Measurements from ENCODE around the gene LTA. TPM values are rescaled to one million over a fixed set of nuclear protein-coding genes. Genes with fewer than 3 reads are reported as not detected.

The LTA gene
- polyA plus RNA-seq, 2 donors, result 0.10 to 0.14 TPM

GRCh38 chr6:31609519-31610406 lies 37.7 kb downstream of the LTA start:
- no peaks in the 10 kb centered on the region for H3K36me3 ChIP-seq (ENCODE audit: control insufficient read depth in 2 of 2, insufficient read depth in 2 of 2, low read length in 1 of 2)
- H3K4me3 ChIP-seq (ENCODE audit: low read depth in 1 of 2, low read length in 2 of 2), result no peak overlapping the region
- 71 to 72% methylated on average over 8 of the region's 8 CpGs for WGBS, 2 donors
- H3K4me1 ChIP-seq (ENCODE audit: control insufficient read depth in 2 of 2, insufficient read depth in 2 of 2, low read length in 1 of 2), result no peaks in the 10 kb centered on the region
- no peak overlapping the region for H3K27ac ChIP-seq (ENCODE audit: low read depth in 2 of 2, low read length in 1 of 2)
- H3K27me3 ChIP-seq (ENCODE audit: control insufficient read depth in 1 of 2, insufficient read depth in 2 of 2, low read length in 2 of 2), result no peaks in the 10 kb centered on the region
- no peaks in the 10 kb centered on the region for H3K9me3 ChIP-seq (ENCODE audit: control insufficient read depth in 2 of 2, insufficient read depth in 1 of 2, low read depth in 1 of 2, low read length in 1 of 2)

GRCh38 chr6:31610968-31611367 lies 38.9 kb downstream of the LTA start:
- no peaks in the 10 kb centered on the region for H3K9me3 ChIP-seq (ENCODE audit: control insufficient read depth in 2 of 2, insufficient read depth in 1 of 2, low read depth in 1 of 2, low read length in 1 of 2)
- H3K27me3 ChIP-seq (ENCODE audit: control insufficient read depth in 1 of 2, insufficient read depth in 2 of 2, low read length in 2 of 2), result no peaks in the 10 kb centered on the region
- H3K4me1 ChIP-seq (ENCODE audit: control insufficient read depth in 2 of 2, insufficient read depth in 2 of 2, low read length in 1 of 2), result no peaks in the 10 kb centered on the region
- no peaks in the 10 kb centered on the region for H3K36me3 ChIP-seq (ENCODE audit: control insufficient read depth in 2 of 2, insufficient read depth in 2 of 2, low read length in 1 of 2)
- no peak overlapping the region for H3K4me3 ChIP-seq (ENCODE audit: low read depth in 1 of 2, low read length in 2 of 2)
- H3K27ac ChIP-seq (ENCODE audit: low read depth in 2 of 2, low read length in 1 of 2), result no peak overlapping the region
- 84% methylated on average over 4 of the region's 4 CpGs for WGBS, 2 donors

DNA sequence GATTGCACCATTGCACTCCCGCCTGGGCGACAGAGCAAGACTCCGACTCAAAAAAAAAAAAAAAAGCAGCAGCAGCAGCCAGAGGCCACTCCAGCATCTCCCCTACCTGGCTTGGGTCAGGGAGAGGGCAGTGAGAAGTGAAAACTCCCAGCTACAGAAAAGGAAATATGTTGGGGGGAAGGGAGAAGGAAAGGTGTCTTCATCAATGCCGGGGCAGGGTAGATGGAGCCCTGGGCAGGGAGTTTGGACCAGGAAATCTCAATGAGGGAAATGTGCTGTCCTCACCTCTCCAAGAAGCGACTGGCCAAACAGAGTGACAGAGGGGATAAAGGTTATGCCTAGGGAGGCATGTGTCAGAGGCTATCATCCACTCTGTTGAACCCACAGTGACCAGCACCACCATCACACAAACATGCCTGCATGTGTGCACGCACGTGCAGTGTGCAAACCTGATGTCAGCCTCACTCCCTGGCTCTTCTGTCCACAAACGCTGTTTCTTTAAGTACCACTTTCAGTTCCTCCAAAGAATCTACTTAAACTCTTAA lies 42.1 kb downstream of the LTA start:
- H3K4me3 ChIP-seq (ENCODE audit: low read depth in 1 of 2, low read length in 2 of 2), result no peak overlapping the region
- 73 to 76% methylated on average over 8 of the region's 8 CpGs for WGBS, 2 donors
- H3K27ac ChIP-seq (ENCODE audit: low read depth in 2 of 2, low read length in 1 of 2), result no peak overlapping the region
- H3K9me3 ChIP-seq (ENCODE audit: control insufficient read depth in 2 of 2, insufficient read depth in 1 of 2, low read depth in 1 of 2, low read length in 1 of 2), result no peaks in the 10 kb centered on the region
- no peaks in the 10 kb centered on the region for H3K36me3 ChIP-seq (ENCODE audit: control insufficient read depth in 2 of 2, insufficient read depth in 2 of 2, low read length in 1 of 2)
- no peaks in the 10 kb centered on the region for H3K27me3 ChIP-seq (ENCODE audit: control insufficient read depth in 1 of 2, insufficient read depth in 2 of 2, low read length in 2 of 2)
- H3K4me1 ChIP-seq (ENCODE audit: control insufficient read depth in 2 of 2, insufficient read depth in 2 of 2, low read length in 1 of 2), result no peaks in the 10 kb centered on the region

DNA sequence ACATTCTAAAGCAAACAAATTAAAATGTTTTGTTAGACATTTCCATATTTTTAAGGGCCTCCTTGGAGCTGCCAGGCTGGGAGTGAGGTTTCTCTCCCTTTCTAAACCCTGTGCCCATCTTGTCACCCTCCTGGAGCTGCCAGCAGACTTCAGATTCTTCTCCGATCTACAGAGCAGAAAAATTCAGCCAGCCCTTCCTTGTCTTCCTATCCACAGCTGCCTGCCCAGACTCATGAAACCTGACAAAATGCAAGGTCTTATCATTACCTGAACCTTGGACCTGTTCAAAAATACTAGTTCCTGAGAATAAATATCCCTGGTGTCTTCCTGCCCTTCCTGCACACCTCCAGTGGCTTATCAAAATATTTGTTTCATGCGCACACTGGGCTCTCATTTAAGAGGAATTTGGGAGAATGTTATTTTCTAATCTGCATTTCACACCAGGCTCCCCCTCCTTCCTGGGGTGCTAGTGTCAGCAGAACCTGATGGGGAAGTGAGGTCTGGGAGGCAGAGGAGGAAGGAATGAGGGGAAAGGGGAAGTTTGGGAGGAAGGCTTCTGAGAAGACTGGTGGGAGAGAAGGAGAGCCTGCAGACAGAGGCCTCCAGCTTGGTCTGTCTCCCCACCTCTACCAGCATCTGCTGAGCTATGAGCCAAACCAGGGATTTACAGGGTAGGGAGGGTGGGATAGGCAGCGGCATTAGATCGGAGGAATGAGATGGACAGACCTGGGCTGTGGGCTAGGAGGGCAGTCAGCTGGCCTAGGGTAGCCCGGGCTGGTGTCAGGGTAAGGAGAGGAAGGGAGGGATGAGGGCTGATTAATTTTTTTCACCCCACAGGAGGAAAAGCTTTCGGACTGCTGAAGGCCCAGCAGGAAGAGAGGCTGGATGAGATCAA lies 42.8 kb downstream of the LTA start, which contains the start of gene AIF1:
Gene AIF1, plus strand, starts transcription at position 551 of the 895 bp plus-strand sequence. Its CDS starts 96 bp downstream, at position 647.
- Histone ChIP-seq H3K27me3 (ENCODE audit: control insufficient read depth in 1 of 2, insufficient read depth in 2 of 2, low read length in 2 of 2) (no peaks in the 10 kb centered on the region), H3K9me3 (ENCODE audit: control insufficient read depth in 2 of 2, insufficient read depth in 1 of 2, low read depth in 1 of 2, low read length in 1 of 2) (no peaks in the 10 kb centered on the region), H3K4me3 (ENCODE audit: low read depth in 1 of 2, low read length in 2 of 2) (no peak within 1 kb of the TSS), H3K27ac (ENCODE audit: low read depth in 2 of 2, low read length in 1 of 2) (peak within 1 kb of the TSS in 1 of 2 donors; percentile 49), H3K4me1 (ENCODE audit: control insufficient read depth in 2 of 2, insufficient read depth in 2 of 2, low read length in 1 of 2) (no peaks in the 10 kb centered on the region), H3K36me3 (ENCODE audit: control insufficient read depth in 2 of 2, insufficient read depth in 2 of 2, low read length in 1 of 2) (no peaks in the 10 kb centered on the region)
- 64 to 68% methylated on average over 6 of the region's 6 CpGs for WGBS, 2 donors

DNA sequence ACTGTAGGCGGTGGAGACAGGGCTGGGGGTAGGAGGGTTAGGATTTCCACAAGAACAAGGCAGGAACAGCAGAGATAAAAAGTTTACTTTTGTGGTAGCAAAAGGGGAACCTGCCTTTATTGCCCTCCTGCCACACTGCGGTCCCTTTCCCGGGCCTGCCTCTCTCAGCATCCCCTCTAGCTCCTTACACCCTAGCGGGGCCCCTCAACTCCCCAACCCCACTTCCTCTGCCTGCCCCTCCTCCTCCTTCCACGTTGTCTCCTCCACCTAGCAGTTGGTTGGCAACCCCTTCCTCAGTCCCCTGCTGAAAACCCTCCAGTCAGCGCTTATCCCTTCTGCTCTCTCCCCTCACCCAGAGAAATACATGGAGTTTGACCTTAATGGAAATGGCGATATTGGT lies 43.7 kb downstream of the LTA start:
- Histone ChIP-seq H3K4me1 (ENCODE audit: control insufficient read depth in 2 of 2, insufficient read depth in 2 of 2, low read length in 1 of 2) (no peaks in the 10 kb centered on the region), H3K27ac (ENCODE audit: low read depth in 2 of 2, low read length in 1 of 2) (peak overlapping the region in 1 of 2 donors; percentile 49), H3K36me3 (ENCODE audit: control insufficient read depth in 2 of 2, insufficient read depth in 2 of 2, low read length in 1 of 2) (no peaks in the 10 kb centered on the region), H3K27me3 (ENCODE audit: control insufficient read depth in 1 of 2, insufficient read depth in 2 of 2, low read length in 2 of 2) (no peaks in the 10 kb centered on the region), H3K9me3 (ENCODE audit: control insufficient read depth in 2 of 2, insufficient read depth in 1 of 2, low read depth in 1 of 2, low read length in 1 of 2) (no peaks in the 10 kb centered on the region), H3K4me3 (ENCODE audit: low read depth in 1 of 2, low read length in 2 of 2) (no peak overlapping the region)
- 65 to 70% methylated on average over 6 to 7 of the region's 7 CpGs for WGBS, 2 donors

GRCh38 chr6:31617010-31617409 lies 44.9 kb downstream of the LTA start:
- Histone ChIP-seq H3K27ac (ENCODE audit: low read depth in 2 of 2, low read length in 1 of 2) (no peak overlapping the region), H3K27me3 (ENCODE audit: control insufficient read depth in 1 of 2, insufficient read depth in 2 of 2, low read length in 2 of 2) (no peaks in the 10 kb centered on the region), H3K4me1 (ENCODE audit: control insufficient read depth in 2 of 2, insufficient read depth in 2 of 2, low read length in 1 of 2) (no peaks in the 10 kb centered on the region), H3K4me3 (ENCODE audit: low read depth in 1 of 2, low read length in 2 of 2) (no peak overlapping the region), H3K36me3 (ENCODE audit: control insufficient read depth in 2 of 2, insufficient read depth in 2 of 2, low read length in 1 of 2) (no peaks in the 10 kb centered on the region), H3K9me3 (ENCODE audit: control insufficient read depth in 2 of 2, insufficient read depth in 1 of 2, low read depth in 1 of 2, low read length in 1 of 2) (no peaks in the 10 kb centered on the region)
- 87 to 91% methylated on average over 2 of the region's 2 CpGs for WGBS, 2 donors

DNA sequence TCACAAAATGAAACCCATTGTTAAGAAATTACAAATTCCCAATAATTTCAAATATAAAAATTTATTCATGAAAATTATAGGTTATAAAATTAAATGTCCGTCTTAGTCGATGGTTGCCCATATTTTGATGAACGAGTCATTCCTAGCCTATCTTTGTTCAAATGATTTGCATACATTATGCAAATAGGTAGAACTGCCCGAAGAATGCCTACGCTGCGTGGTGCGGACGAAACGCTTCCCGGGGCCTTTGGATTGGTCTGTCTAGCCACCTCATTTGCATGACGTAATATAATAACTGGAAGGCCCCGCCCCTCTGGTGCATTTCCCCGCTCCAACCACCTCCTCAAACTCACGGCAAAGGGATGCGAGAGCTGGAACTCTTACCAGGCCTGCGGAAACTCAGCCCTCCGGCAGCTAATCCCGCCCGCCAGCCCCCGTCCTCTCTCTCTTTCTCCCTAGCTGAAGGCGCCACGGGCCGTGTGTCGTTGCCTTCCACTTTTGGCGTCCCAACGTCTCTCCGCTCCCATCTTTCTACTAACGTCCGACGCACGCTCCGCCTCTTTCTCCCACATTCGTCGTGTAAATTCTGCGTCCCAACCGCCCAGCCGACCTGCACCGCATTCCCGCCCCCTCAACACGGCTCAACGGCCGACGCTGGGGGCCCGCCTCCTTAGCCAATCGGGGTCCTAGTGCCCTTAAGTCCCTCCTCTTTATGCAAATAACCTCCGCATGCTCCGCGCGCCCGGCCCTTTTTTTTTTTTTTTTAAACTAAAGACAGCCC lies 47.9 kb downstream of the LTA start:
- Histone ChIP-seq H3K27me3 (ENCODE audit: control insufficient read depth in 1 of 2, insufficient read depth in 2 of 2, low read length in 2 of 2) (no peaks in the 10 kb centered on the region), H3K4me3 (ENCODE audit: low read depth in 1 of 2, low read length in 2 of 2) (peak overlapping the region; percentile 71 to 87), H3K36me3 (ENCODE audit: control insufficient read depth in 2 of 2, insufficient read depth in 2 of 2, low read length in 1 of 2) (peaks cover 6 to 10% of the 10 kb centered on the region in 2 donors), H3K9me3 (ENCODE audit: control insufficient read depth in 2 of 2, insufficient read depth in 1 of 2, low read depth in 1 of 2, low read length in 1 of 2) (no peaks in the 10 kb centered on the region), H3K4me1 (ENCODE audit: control insufficient read depth in 2 of 2, insufficient read depth in 2 of 2, low read length in 1 of 2) (no peaks in the 10 kb centered on the region), H3K27ac (ENCODE audit: low read depth in 2 of 2, low read length in 1 of 2) (peak overlapping the region; percentile 99 to 100)
- 0% methylated on average over 50 of the region's 50 CpGs for whole genome bisulfite sequencing, 2 donors

GRCh38 chr6:31620586-31621319 lies 48.7 kb downstream of the LTA start, which contains the start of gene PRRC2A:
TSS of gene PRRC2A (plus strand) at chr6:31620715. CDS start at chr6:31622790, 2,075 bp downstream.
- H3K4me3 ChIP-seq (ENCODE audit: low read depth in 1 of 2, low read length in 2 of 2), result peak within 1 kb of the TSS; percentile 71 to 87
- peak within 1 kb of the TSS; percentile 99 to 100 for H3K27ac ChIP-seq (ENCODE audit: low read depth in 2 of 2, low read length in 1 of 2)
- WGBS, 2 donors, result 0% methylated on average over 36 to 66 of the region's 67 CpGs
- peaks cover 13 to 17% of the 10 kb centered on the region in 2 donors for H3K36me3 ChIP-seq (ENCODE audit: control insufficient read depth in 2 of 2, insufficient read depth in 2 of 2, low read length in 1 of 2)
- no peaks in the 10 kb centered on the region for H3K9me3 ChIP-seq (ENCODE audit: control insufficient read depth in 2 of 2, insufficient read depth in 1 of 2, low read depth in 1 of 2, low read length in 1 of 2)
- no peaks in the 10 kb centered on the region for H3K27me3 ChIP-seq (ENCODE audit: control insufficient read depth in 1 of 2, insufficient read depth in 2 of 2, low read length in 2 of 2)
- H3K4me1 ChIP-seq (ENCODE audit: control insufficient read depth in 2 of 2, insufficient read depth in 2 of 2, low read length in 1 of 2), result no peaks in the 10 kb centered on the region

Data from esophagus (tissue), 2 donors.